Fibroblast of lung (primary cell): Measurements from ENCODE around the gene LAPTM5. TPM values are rescaled to one million over a fixed set of nuclear protein-coding genes. Genes with fewer than 3 reads are reported as not detected.
"Not testable (repeated sequence)": the region's sequence is repeated elsewhere in the genome, so short reads cannot be mapped to it uniquely, and the experiment has no call there.

ENCODE experiments used
- DNase-seq, 2 donors: peaks; one replicate each; pipeline versions ENCODE4 v3.0.0 to v3.0.0-alpha.2; 2010; ENCODE audit warnings: low read depth in 2 of 2
- H2AFZ ChIP-seq: 2 replicates; pipeline ENCODE4 v1.5.1; 2012; ENCODE audit warnings: low read length, control low read depth, inconsistent platforms
- H3K27ac ChIP-seq: 2 replicates; pipeline ENCODE4 v1.5.1; 2011; ENCODE audit warnings: low read length, control low read depth; ENCODE audit not compliant: insufficient read depth
- H3K27me3 ChIP-seq: 2 replicates; pipeline ENCODE4 v1.5.1; 2011; ENCODE audit warnings: mild to moderate bottlenecking, low read length; ENCODE audit not compliant: control insufficient read depth, insufficient read depth
- H3K36me3 ChIP-seq: 2 replicates; pipeline ENCODE4 v1.5.1; 2011; ENCODE audit warnings: low read length; ENCODE audit not compliant: control insufficient read depth, insufficient read depth
- H3K4me1 ChIP-seq: 2 replicates; pipeline ENCODE4 v1.5.1; 2011; ENCODE audit warnings: low read length; ENCODE audit not compliant: control insufficient read depth, insufficient read depth; ENCODE audit errors: extremely low read depth
- H3K4me2 ChIP-seq: 2 replicates; pipeline ENCODE4 v1.5.1; 2011; ENCODE audit warnings: low read length, control low read depth; ENCODE audit not compliant: insufficient read depth; ENCODE audit errors: extremely low read depth
- H3K4me3 ChIP-seq, 4 experiments: fragments of 200-600 bp in 1 of 4; sonication (generic) in 1 of 4; replicated peaks in 1 of 4; 2 replicates each; pipeline ENCODE4 v1.5.1; 2011 to 2016; ENCODE audit warnings: low read length in 4 of 4, low read depth in 3 of 4, mild to moderate bottlenecking in 3 of 4, control low read depth in 2 of 4, inconsistent platforms in 1 of 4, mixed read lengths in 1 of 4; ENCODE audit not compliant: insufficient read depth in 1 of 4; ENCODE audit errors: control extremely low read depth in 1 of 4
- H3K79me2 ChIP-seq: 2 replicates; pipeline ENCODE4 v1.5.1; 2012; ENCODE audit warnings: mild to moderate bottlenecking, low read length, inconsistent platforms; ENCODE audit not compliant: control insufficient read depth, insufficient read depth
- H3K9ac ChIP-seq: 2 replicates; pipeline ENCODE4 v1.5.1; 2011; ENCODE audit warnings: mild to moderate bottlenecking, low read length, control low read depth; ENCODE audit not compliant: insufficient read depth
- H3K9me3 ChIP-seq: 2 replicates; pipeline ENCODE4 v1.5.1; 2012; ENCODE audit warnings: low read depth, low read length; ENCODE audit not compliant: control insufficient read depth, insufficient read depth
- H4K20me1 ChIP-seq: 2 replicates; pipeline ENCODE4 v1.5.1; 2011; ENCODE audit warnings: low read length; ENCODE audit not compliant: control insufficient read depth, insufficient read depth; ENCODE audit errors: extremely low read depth
- EZH2 ChIP-seq: IDR thresholded peaks from 2 replicates; pipeline ENCODE4 v1.5.1; 2012; ENCODE audit warnings: low read length, control low read depth, mild to moderate bottlenecking; ENCODE audit errors: missing control alignments
- polyA plus RNA-seq, 2 donors: library from polyadenylated mRNA; depleted of rRNA in 1 of 2; stranded (reverse) in 1 of 2; unstranded in 1 of 2; fragments of >200 nt; gene quantifications; 2 replicates each; pipeline ENCODE4 v1.2.1, GENCODE V29; 2011 to 2012; ENCODE audit warnings: missing spikeins in 1 of 2
- total RNA-seq: library from RNA; depleted of rRNA; stranded (reverse); fragments of >200 nt; gene quantifications from 2 replicates; pipeline ENCODE4 v1.2.1, GENCODE V29; 2014
- TF ChIP-seq, protein P1 (sequence below), 2 donors: IDR thresholded peaks in 1 of 2; conservative IDR thresholded peaks in 1 of 2; 1 replicate in 1 of 2; 2 replicates in 1 of 2; pipeline ENCODE4 v1.5.1; 2011 to 2012; ENCODE audit warnings: low read length in 2 of 2, control low read depth in 1 of 2, inconsistent platforms in 1 of 2, low read depth in 1 of 2, mild to moderate bottlenecking in 1 of 2

LAPTM5 gene
- total and polyA plus RNA-seq, 2 donors (not counting 1 experiment from before 2014, with no cell fraction given) = under 0.01 to 0.32 TPM

DNA sequence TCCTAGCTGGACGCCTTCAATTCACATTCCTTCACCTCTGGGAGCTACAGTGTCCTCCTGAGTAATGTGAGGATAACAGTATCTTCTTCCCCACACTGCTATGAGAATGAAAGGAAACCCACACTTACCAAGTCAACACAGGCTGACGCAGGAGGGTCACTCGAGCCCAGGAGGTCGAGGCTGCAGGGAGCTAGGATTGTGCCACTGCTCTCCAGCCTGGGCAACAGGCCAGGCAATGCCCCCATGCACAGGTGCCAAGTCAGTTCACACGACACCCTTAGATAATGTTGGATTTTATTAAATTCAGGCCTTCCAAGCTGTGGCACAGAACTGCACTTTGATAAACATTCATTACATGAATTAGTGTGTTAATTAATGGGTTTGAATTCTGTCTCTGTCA, 66.1 kb downstream of the LAPTM5 start:
- Histone ChIP-seq H3K27ac (no peak overlapping the region), H3K4me2 (no peak overlapping the region), H3K79me2 (no peaks in the 10 kb centered on the region), H3K27me3 (no peaks in the 10 kb centered on the region), H3K36me3 (no peaks in the 10 kb centered on the region), H2AFZ (no peak overlapping the region), H3K4me3 (no peak overlapping the region), H3K9ac (no peak overlapping the region), H3K9me3 (no peaks in the 10 kb centered on the region), H3K4me1 (no peaks in the 10 kb centered on the region), H4K20me1 (no peaks in the 10 kb centered on the region)
- TF ChIP-seq EZH2 = no peak
- TF ChIP-seq, protein P1, sequence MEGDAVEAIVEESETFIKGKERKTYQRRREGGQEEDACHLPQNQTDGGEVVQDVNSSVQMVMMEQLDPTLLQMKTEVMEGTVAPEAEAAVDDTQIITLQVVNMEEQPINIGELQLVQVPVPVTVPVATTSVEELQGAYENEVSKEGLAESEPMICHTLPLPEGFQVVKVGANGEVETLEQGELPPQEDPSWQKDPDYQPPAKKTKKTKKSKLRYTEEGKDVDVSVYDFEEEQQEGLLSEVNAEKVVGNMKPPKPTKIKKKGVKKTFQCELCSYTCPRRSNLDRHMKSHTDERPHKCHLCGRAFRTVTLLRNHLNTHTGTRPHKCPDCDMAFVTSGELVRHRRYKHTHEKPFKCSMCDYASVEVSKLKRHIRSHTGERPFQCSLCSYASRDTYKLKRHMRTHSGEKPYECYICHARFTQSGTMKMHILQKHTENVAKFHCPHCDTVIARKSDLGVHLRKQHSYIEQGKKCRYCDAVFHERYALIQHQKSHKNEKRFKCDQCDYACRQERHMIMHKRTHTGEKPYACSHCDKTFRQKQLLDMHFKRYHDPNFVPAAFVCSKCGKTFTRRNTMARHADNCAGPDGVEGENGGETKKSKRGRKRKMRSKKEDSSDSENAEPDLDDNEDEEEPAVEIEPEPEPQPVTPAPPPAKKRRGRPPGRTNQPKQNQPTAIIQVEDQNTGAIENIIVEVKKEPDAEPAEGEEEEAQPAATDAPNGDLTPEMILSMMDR (conservative IDR thresholded peaks at IDR 0.05 in 1 of 2, IDR thresholded peaks at IDR 0.05 in 1 of 2; ENCODE audit: low read depth in 1 of 2, low read length in 2 of 2) = no peak
- DNase-seq = peak in 1 of 2 donors; percentile 5

DNA sequence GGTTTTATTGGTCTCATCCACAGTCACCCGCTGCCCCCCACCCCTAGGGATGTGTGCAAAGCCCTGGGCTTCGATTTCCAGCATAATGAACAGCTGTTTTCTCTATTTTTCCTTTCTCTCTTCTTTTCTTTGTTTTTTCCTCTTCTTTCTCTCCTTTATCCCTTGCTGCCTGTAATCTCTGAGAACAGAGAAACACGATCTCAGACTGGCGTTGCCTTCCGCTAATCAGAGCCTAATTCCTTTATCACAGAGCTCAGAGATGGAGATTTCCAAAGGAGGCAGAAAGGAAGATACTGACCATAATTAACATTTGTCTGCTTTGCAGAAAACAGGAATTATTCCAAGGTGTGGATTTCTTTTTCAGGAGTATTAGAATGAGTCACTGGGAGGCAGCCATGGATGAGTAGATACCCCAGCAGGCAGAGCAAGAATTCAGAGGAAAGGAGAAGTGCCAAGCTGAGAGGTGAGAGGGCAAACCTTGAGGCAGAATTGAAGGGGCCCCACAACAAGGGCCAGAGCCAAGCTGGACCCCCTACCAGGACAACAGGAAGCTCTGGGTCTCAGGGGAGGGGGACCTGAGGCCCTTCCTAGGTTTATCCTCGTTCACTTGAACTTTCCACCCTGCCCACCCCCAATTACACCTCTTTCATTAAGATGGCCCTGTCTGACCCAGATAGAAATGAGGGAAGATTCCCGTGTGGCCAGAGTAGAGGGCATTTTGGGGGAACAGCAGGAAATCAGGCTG, 67.5 kb downstream of the LAPTM5 start:
- no peak overlapping the region for H3K9ac ChIP-seq
- no peaks in the 10 kb centered on the region for H3K9me3 ChIP-seq
- no peaks in the 10 kb centered on the region for H4K20me1 ChIP-seq
- no peaks in the 10 kb centered on the region for H3K79me2 ChIP-seq
- H3K4me2 ChIP-seq = no peak overlapping the region
- peaks cover 10% of the 10 kb centered on the region for H3K27me3 ChIP-seq
- peak in 1 of 2 donors; percentile 15 for DNase-seq
- no peak overlapping the region for H3K27ac ChIP-seq
- no peaks in the 10 kb centered on the region for H3K36me3 ChIP-seq
- TF ChIP-seq EZH2 = no peak
- TF ChIP-seq, protein P1 (conservative IDR thresholded peaks at IDR 0.05 in 1 of 2, IDR thresholded peaks at IDR 0.05 in 1 of 2; ENCODE audit: low read depth in 1 of 2, low read length in 2 of 2) = no peak
- no peak overlapping the region for H3K4me3 ChIP-seq
- H2AFZ ChIP-seq = no peak overlapping the region
- no peaks in the 10 kb centered on the region for H3K4me1 ChIP-seq

DNA sequence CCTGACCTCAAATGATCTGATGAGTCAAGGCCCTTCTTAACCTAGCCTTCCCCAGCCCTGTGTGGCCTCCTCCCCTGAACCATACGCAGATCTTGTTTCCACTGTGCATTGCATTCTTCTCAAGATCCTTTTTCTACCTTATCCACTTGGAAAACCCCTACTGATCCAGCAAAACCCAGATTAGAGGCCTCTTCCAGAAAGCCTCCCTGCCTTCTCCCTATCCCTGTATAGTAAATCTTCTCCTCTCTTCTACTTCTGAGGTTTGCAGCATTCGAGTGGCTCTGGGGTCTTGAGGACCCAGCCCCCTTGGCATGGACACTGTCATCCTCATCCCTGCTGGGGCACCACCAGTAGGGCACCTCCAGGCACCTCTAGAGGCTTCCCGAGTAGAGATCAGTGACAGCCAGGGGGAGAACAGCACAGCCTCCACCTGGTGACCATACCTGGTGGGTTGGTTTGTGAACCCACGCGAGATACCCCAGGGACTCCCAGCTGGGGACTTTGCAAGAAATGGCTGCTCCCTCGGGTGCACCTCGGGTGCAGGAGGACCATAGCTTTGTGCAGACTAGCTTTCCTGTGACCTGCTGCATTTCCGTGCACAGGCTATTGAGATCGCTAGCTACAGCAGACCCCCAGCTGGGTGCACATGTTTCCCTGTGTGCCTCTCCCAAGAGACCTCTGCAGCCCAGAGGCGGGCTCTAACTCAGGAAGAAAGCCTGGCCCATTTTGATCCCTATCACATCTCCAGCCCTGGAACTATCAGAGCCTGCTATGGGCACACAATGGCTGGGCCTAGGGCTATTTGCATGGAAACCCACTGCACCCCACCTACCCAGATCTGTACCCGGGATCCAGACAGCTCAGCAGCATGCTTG, 68.4 kb downstream of the LAPTM5 start:
- Histone ChIP-seq H2AFZ (no peak overlapping the region), H3K79me2 (no peaks in the 10 kb centered on the region), H3K4me1 (no peaks in the 10 kb centered on the region), H4K20me1 (no peaks in the 10 kb centered on the region), H3K27me3 (peaks cover 16% of the 10 kb centered on the region), H3K36me3 (no peaks in the 10 kb centered on the region), H3K4me2 (no peak overlapping the region), H3K9me3 (no peaks in the 10 kb centered on the region), H3K9ac (no peak overlapping the region), H3K4me3 (no peak overlapping the region), H3K27ac (no peak overlapping the region)
- no peak for DNase-seq
- TF ChIP-seq, protein P1 (conservative IDR thresholded peaks at IDR 0.05 in 1 of 2, IDR thresholded peaks at IDR 0.05 in 1 of 2; ENCODE audit: low read depth in 1 of 2, low read length in 2 of 2) = no peak
- no peak for TF ChIP-seq EZH2

DNA sequence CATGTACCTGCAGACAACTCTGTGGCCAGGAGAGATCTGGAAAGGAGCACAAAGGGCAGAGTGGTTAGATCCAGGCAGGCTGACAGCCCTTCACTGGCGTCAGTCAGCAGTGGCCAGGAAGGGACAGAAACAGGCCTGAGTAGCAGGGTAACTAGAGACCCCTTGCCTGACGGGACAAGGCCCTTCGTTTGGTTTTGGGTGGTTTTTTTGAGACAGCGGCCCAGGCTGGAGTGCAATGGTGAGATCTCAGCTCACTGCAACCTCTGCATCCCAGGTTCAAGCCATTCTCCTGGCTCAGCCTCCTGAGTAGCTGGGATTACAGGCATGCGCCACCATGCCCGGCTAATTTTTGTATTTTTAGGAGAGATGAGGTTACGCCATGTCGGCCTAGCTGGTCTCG, 69.1 kb downstream of the LAPTM5 start:
- not testable (repeated sequence) for H2AFZ ChIP-seq, H3K4me1 ChIP-seq, H4K20me1 ChIP-seq, H3K79me2 ChIP-seq, H3K4me2 ChIP-seq, H3K9ac ChIP-seq, DNase-seq, H3K9me3 ChIP-seq, H3K27ac ChIP-seq, H3K4me3 ChIP-seq, H3K36me3 ChIP-seq
- H3K27me3 ChIP-seq = peaks cover 21% of the 10 kb centered on the region
